Natural killer cell treated with Interleukin-12 subunit alpha and Interleukin-12 subunit beta and Interleukin-15 and Interleukin-18, amount 100 ng/mL, for 72 hours (primary cell): Measurements from ENCODE around the gene PNKD. TPM values are rescaled to one million over a fixed set of nuclear protein-coding genes. Genes with fewer than 3 reads are reported as not detected.

Experiments used
- ATAC-seq, 2 donors: fragments of 150-1000 bp; cut with Tn5 transposase in 1 of 2; sonication (Bioruptor Pico), chemical (Tn5 transposase) in 1 of 2; 2 replicates each; pipeline ENCODE4 v1.10.0; 2021
- DNase-seq: peaks from one replicate; pipeline ENCODE4 v3.0.0; 2022; ENCODE audit warnings: low spot score
- H3K27ac Mint-ChIP-seq, 2 donors: 1 replicate in 1 of 2; 2 replicates in 1 of 2; pipeline ENCODE4 v1.8.0; 2022; ENCODE audit warnings: mixed read lengths in 2 of 2, mild to moderate bottlenecking in 1 of 2, moderate library complexity in 1 of 2
- H3K27me3 Mint-ChIP-seq, 2 donors: 1 replicate in 1 of 2; 2 replicates in 1 of 2; pipeline ENCODE4 v1.8.0; 2022; ENCODE audit warnings: mixed read lengths in 2 of 2
- H3K36me3 Mint-ChIP-seq: one replicate; pipeline ENCODE4 v1.8.0; 2022; ENCODE audit warnings: mixed read lengths
- H3K4me1 Mint-ChIP-seq, 2 donors: 1 replicate in 1 of 2; 2 replicates in 1 of 2; pipeline ENCODE4 v1.8.0; 2022; ENCODE audit warnings: low read depth in 2 of 2, mixed read lengths in 2 of 2, mild to moderate bottlenecking in 1 of 2
- H3K4me3 Mint-ChIP-seq: one replicate; pipeline ENCODE4 v1.8.0; 2022; ENCODE audit warnings: mixed read lengths
- H3K9me3 Mint-ChIP-seq: 2 replicates; pipeline ENCODE4 v1.8.0; 2022; ENCODE audit warnings: mixed read lengths
- total RNA-seq, 2 donors: library from RNA; stranded (reverse); gene quantifications; one replicate each; pipeline ENCODE4 v1.2.3, GENCODE V29; 2022

The PNKD gene
- total RNA-seq, 2 donors from 2014 or later = 20.6 to 22.0 TPM

DNA sequence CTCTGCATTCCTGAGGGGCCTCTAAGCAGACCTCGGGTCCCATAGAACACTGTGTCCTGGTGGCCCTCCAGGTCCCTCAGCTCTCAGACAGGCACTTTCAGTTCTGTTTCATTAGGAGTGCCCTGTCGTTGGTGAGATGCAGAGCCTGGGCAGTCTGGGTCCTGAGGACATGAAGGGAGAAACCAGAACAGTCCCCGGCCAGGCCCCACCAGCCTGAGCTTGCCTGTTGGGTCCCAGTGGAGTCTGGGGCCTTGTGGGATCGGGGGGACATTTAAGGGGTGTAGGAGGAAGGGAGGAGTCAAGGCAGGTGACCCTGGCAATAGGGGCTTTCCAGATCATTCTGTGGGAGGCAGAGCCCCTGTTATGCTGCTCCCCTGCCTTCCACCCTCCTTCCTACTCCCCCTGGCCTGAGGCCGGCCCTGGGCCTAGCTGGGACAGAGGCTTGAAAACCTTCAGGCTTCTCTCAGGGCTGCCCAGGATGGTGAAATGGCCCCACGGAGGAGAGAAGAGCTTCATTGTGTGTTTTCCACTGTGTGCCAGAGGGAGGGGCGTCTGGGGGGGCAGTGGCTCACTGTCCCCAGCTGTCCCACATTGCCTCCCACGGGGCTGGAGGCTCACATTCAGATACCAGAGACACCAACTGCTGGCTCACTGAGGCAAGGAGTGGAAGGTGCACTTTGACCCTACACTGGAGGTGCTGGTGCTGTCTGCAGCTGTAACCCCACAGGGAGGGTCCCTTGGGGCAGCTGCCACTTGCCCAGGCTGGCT, 59.7 kb downstream of the PNKD start:
- Mint-ChIP-seq H3K9me3 (no peaks in the 10 kb centered on the region), H3K4me1 (peaks cover 4 to 6% of the 10 kb centered on the region in 2 donors), H3K27ac (no peak overlapping the region), H3K4me3 (no peak overlapping the region), H3K27me3 (peaks cover 0 to 2% of the 10 kb centered on the region in 2 donors), H3K36me3 (no peaks in the 10 kb centered on the region)
- ATAC-seq (no peak), DNase-seq (no peak)

DNA sequence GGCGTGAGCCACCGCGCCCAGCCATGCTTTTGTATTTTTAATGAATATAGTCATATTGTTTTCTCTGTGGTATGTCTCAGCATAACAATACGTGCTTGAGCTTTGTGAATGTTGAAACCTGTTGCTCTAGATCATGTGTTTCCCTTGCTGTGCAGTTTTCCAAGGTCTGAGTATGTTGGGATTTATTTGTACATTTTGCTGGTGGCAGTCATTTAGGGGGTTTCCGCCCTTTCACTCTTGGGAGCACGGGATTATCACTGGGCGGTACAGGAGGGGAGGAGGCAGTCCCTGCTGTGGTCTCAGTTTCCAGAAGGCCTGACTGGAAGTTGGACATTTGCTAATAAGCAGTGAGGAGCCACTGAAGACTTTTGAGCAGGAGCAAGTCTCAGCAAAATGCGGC, 61.4 kb downstream of the PNKD start:
- no peak overlapping the region for H3K4me3 Mint-ChIP-seq

DNA sequence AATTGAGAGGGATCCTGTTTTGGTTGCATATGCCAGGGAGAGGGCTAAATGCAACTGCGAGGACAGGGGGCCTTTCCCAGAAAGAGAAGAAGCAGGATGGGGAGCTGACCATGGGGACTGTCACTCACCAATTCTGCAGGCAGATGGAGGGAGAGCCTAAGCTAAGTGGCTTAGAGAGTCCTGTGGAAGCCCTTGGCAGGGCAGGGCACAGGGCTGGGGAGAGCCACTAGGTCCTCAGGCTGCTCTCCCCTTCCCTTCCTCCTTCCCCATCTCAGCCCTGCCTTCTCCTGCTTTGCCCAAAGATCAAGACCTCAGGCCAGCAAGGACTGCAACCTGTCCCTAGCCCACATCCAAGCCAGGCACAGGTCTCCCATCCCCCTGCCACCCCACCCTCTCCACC, 62.0 kb downstream of the PNKD start:
- H3K4me1 Mint-ChIP-seq = peaks cover 4 to 6% of the 10 kb centered on the region in 2 donors

More for the DNA sequence above, 61.4 kb downstream of the PNKD start:
- no peaks in the 10 kb centered on the region for H3K9me3 Mint-ChIP-seq
- ATAC-seq (no peak), DNase-seq (no peak)
- H3K27ac Mint-ChIP-seq = no peak overlapping the region
- H3K36me3 Mint-ChIP-seq = no peaks in the 10 kb centered on the region
- peaks cover 4 to 6% of the 10 kb centered on the region in 2 donors for H3K4me1 Mint-ChIP-seq
- no peaks in the 10 kb centered on the region for H3K27me3 Mint-ChIP-seq

DNA sequence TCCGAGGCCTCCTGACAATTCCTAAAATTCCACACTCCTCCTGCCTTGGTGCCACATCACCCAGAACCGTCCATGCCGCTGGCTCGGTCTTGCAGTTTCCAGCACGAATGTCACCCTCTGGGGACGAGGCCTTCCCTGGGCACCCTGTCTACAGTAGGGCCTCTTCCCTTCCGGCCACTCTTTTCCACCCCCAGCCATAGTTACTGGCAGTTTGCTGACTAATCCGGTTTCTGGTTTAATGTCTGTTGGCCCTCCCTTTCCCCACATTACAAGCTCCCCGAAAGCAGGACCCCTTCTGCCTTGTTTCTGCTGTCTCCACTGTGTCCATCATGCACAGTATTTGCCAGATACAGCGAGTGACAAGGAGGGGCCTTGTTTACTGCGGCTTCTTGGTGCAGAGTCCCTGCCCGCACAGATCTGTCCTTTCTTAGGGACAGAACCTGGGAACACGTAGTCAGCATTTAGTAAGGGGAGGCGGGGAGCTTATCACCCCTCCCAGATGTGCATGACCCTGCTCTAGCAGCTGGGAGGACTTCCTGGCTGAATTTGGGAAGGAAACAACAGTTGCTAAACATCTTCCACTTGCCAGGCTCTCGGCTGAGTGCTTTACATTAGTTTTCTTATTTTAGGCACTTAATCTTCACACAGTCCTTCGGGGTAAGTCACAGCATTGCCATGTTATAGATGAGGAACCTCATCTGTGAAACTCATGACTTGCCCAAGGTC, 62.8 kb downstream of the PNKD start:
- peaks cover 4 to 6% of the 10 kb centered on the region in 2 donors for H3K4me1 Mint-ChIP-seq
- ATAC-seq (peak; percentile 50 to 64), DNase-seq (no peak)
- no peaks in the 10 kb centered on the region for H3K9me3 Mint-ChIP-seq
- H3K27ac Mint-ChIP-seq = peak overlapping the region in 1 of 2 donors; percentile 49
- no peaks in the 10 kb centered on the region for H3K36me3 Mint-ChIP-seq
- H3K27me3 Mint-ChIP-seq = no peaks in the 10 kb centered on the region
- H3K4me3 Mint-ChIP-seq = peak overlapping the region; percentile 16

More for the DNA sequence above, 62.0 kb downstream of the PNKD start:
- ATAC-seq = no peak
- no peaks in the 10 kb centered on the region for H3K36me3 Mint-ChIP-seq
- no peaks in the 10 kb centered on the region for H3K9me3 Mint-ChIP-seq
- H3K27me3 Mint-ChIP-seq = no peaks in the 10 kb centered on the region
- no peak for DNase-seq
- no peak overlapping the region for H3K27ac Mint-ChIP-seq
- no peak overlapping the region for H3K4me3 Mint-ChIP-seq

DNA sequence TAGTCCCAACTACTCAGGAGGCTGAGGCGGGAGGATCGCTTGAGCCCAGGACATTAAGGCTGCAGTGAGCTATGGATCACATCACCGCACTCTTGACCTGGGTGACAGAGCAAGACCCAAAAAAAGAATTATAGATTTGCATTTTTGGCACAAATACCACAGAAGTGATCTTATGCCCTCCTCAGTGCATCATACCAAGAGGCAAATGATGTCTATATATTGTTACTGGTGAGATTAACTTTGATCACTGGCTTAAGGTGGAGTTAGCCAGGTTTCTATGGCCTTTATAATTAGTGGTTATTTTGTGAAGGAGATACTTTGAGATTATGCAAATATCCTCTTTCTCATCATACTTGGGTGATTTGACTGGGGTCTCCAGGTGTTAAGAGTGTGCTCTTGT, 64.2 kb downstream of the PNKD start:
- Mint-ChIP-seq H3K4me1 (peaks cover 4 to 6% of the 10 kb centered on the region in 2 donors), H3K4me3 (no peak overlapping the region), H3K27me3 (no peaks in the 10 kb centered on the region), H3K9me3 (no peaks in the 10 kb centered on the region), H3K36me3 (no peaks in the 10 kb centered on the region), H3K27ac (no peak overlapping the region)
- ATAC-seq = no peak
- DNase-seq = no peak

DNA sequence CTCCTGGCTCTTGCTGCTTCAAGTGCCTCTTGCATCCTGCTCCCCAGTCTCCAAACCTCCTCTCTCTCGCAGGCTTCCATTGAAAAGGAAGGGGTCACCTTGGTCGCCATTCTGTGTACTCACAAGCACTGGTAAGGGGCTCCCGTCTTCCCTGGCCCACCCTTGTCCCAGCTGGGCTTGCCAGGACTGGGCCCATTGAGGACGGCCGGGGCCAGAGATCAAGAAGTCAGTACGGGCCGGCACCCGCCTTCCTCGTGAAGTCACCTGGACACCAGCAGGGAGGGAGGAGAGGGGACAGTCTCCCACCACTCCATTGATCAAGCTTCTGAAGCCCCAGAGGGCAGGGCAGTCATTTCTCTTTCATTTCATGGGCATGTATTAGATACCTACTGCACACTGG, 70.3 kb downstream of the PNKD start:
- ATAC-seq = no peak
- Mint-ChIP-seq H3K4me3 (no peak overlapping the region), H3K27ac (no peak overlapping the region), H3K36me3 (no peaks in the 10 kb centered on the region), H3K27me3 (no peaks in the 10 kb centered on the region), H3K9me3 (no peaks in the 10 kb centered on the region), H3K4me1 (no peaks in the 10 kb centered on the region)
- DNase-seq = no peak

DNA sequence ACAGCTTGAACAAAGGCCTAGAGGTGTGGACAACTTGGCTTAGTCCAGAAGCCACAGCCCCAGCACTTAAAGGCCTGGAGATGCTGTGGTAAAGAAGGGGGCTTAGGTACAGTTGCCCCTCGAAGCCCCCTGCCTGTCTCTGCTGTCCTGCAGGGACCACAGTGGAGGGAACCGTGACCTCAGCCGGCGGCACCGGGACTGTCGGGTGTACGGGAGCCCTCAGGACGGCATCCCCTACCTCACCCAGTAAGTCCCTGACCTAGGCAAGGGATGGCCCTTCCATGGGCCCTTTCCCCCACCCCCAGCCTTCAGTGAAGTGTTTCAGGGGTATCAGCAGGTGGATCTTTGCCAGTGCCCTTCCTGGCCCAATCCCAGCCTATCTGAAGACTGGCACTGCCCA, 71.1 kb downstream of the PNKD start:
- H3K36me3 Mint-ChIP-seq = no peaks in the 10 kb centered on the region
- DNase-seq (no peak), ATAC-seq (no peak)
- no peaks in the 10 kb centered on the region for H3K9me3 Mint-ChIP-seq
- H3K4me3 Mint-ChIP-seq = no peak overlapping the region
- no peak overlapping the region for H3K27ac Mint-ChIP-seq
- H3K4me1 Mint-ChIP-seq = no peaks in the 10 kb centered on the region
- no peaks in the 10 kb centered on the region for H3K27me3 Mint-ChIP-seq

DNA sequence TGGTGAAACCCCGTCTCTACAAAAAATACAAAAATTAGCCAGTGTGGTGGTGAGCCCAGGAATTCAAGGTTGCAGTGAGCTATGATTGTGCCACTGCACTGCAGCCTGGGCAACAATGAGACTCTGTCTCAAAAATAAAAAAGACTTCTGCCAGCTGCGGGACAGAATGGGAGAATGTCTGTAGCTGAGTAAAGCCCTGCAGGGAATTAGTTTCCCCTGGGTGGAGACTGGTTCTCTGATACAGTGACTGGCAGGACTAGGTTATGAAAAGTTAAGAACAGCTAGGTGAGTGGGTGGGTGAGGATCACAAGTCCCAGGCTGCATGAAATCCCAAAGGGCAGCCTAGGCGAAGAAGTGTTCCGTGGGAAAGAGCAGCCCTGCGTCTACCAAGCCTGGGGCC, 72.5 kb downstream of the PNKD start:
- no peaks in the 10 kb centered on the region for H3K4me1 Mint-ChIP-seq
- no peak for ATAC-seq
- no peak for DNase-seq
- no peak overlapping the region for H3K4me3 Mint-ChIP-seq
- H3K27me3 Mint-ChIP-seq = no peaks in the 10 kb centered on the region
- H3K9me3 Mint-ChIP-seq = no peaks in the 10 kb centered on the region
- no peaks in the 10 kb centered on the region for H3K36me3 Mint-ChIP-seq
- H3K27ac Mint-ChIP-seq = no peak overlapping the region

DNA sequence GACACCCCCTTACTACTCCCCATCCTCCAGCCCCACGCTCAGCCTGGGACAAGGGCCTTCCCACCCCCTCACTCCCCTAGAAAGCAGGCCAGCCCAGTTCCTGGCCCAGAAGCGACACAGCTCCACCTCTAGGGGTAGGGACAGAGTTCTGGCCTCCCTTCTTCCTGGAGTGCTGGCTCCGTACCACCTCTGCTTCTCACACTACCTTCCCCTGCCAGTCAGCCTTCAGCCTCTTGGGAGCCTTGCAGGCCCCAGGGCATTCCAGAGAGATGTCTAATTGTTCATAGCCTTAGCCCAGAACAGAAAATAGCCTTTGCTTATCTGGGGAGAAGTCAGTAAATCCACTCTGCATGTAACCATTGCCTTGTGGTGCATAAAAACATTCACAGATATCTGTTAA, 73.3 kb downstream of the PNKD start:
- Mint-ChIP-seq H3K4me1 (no peaks in the 10 kb centered on the region), H3K36me3 (no peaks in the 10 kb centered on the region), H3K27me3 (no peaks in the 10 kb centered on the region), H3K27ac (no peak overlapping the region), H3K4me3 (no peak overlapping the region), H3K9me3 (no peaks in the 10 kb centered on the region)
- DNase-seq (no peak), ATAC-seq (peak in 1 of 2 donors; percentile 41)

DNA sequence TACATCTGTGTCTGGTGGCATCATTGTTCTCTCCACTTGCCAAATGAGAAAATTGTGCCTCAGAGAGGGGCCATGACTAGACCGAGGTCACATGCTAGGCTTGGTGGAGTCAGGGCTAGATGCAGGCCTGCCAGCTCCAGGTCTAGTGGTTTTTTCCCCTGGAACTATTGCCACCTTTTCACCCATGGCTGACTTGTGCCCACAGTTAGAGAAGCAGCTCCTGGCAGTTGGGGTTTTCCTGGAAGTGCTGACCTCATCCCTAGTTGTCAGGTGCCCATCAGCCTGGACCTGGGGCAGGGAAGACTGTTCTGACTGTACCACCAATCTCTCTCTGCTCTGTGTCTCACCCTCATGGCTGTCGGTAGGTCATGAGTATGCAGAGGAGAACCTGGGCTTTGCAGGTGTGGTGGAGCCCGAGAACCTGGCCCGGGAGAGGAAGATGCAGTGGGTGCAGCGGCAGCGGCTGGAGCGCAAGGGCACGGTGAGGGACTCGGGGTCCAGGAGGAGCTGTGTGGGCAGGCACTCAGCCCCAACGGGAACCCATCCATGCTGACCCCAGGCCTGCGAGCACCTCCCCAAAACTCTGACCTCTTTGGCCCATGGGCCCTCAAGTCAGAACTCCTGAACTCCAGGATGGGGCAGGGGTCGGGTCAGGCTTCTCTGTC, 73.9 kb downstream of the PNKD start:
- ATAC-seq (no peak), DNase-seq (no peak)
- no peaks in the 10 kb centered on the region for H3K9me3 Mint-ChIP-seq
- no peaks in the 10 kb centered on the region for H3K36me3 Mint-ChIP-seq
- H3K4me1 Mint-ChIP-seq = no peaks in the 10 kb centered on the region
- no peaks in the 10 kb centered on the region for H3K27me3 Mint-ChIP-seq
- no peak overlapping the region for H3K4me3 Mint-ChIP-seq
- H3K27ac Mint-ChIP-seq = no peak overlapping the region

DNA sequence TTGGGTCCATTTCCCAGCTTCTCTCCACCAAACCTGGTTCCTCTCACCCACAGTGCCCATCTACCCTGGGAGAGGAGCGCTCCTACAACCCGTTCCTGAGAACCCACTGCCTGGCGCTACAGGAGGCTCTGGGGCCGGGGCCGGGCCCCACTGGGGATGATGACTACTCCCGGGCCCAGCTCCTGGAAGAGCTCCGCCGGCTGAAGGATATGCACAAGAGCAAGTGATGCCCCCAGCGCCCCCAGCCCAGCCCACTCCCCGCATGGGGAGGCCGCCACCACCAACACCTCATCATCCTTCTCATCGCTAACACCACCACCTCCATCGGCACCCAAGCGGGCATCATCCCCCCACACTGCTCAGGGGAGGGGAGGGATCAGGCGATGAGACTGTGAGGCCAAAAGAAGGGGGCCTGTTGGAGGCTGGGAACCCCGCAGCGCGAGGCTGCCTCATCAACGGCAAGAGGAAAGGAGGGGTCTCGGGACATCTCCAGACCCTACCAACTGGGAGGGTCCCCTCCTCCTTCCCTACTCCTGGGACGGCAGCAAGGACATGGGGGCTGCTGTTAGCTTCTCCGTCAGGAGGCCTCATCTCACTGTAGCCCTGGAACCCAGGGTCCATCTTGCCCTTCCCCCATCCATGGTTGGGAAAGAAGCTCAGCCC, 74.6 kb downstream of the PNKD start:
- peaks cover 0 to 2% of the 10 kb centered on the region in 2 donors for H3K27me3 Mint-ChIP-seq
- H3K4me3 Mint-ChIP-seq = no peak overlapping the region
- no peaks in the 10 kb centered on the region for H3K4me1 Mint-ChIP-seq
- no peaks in the 10 kb centered on the region for H3K9me3 Mint-ChIP-seq
- H3K36me3 Mint-ChIP-seq = no peaks in the 10 kb centered on the region
- no peak for DNase-seq
- H3K27ac Mint-ChIP-seq = no peak overlapping the region
- no peak for ATAC-seq

DNA sequence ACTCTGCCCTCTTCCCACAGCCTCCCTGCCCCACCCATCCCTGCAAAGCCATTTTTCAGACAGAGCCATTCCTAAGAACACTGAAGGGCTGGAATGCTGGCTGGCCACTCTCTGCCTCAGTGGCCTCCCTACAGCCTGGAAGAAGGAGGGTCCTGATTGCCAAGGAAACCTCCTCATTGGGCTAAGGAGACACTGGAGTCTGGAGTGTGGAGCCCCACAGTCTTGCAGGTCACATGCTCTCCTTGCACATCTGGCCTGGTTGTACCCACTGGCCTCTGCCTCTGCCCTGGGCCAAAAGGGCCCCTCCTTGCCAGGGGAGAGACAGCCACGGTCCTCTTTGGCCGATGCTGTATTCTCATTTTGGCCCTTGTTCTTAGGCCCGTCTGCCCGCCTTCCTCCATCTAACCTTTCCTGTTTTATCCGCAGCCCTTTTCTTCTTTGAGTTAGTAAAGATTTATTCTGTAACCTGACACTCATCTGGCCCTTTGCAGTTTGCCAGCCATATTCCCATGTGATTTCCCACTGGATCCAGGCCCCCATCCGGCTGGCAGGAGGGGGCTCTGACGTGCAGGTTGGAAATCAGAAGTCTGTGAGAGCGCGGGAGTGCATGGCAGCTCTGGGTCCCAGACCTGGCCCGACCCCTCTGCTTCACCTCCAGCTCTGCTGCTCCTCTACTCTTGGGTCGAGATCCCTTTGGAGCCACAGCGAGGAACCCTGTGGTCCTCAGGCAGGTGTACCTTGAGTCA, 75.3 kb downstream of the PNKD start:
- no peak for ATAC-seq
- peaks cover 0 to 2% of the 10 kb centered on the region in 2 donors for H3K27me3 Mint-ChIP-seq
- no peaks in the 10 kb centered on the region for H3K36me3 Mint-ChIP-seq
- no peak overlapping the region for H3K27ac Mint-ChIP-seq
- DNase-seq = no peak
- H3K4me3 Mint-ChIP-seq = no peak overlapping the region
- H3K9me3 Mint-ChIP-seq = no peaks in the 10 kb centered on the region
- H3K4me1 Mint-ChIP-seq = no peaks in the 10 kb centered on the region

DNA sequence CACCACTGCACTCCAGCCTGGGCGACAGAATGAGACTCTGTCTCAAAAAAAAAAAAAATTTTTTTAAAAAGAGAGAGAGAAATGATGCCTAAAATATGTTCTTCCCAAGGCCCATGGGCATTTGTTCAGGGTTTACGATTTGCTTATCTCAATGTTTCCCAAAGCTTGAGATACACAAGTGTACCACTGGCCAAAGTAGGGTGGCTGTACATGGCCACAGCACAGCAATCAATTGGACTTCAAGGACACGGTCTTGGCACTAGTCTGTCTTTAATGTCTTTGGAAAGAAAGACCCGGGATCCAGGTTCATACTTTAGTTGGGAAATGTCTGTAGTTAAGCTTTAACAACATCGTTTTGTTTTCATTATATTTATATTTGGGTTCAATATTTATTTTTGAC, 76.9 kb downstream of the PNKD start:
- peaks cover 4% of the 10 kb centered on the region for H3K9me3 Mint-ChIP-seq
- no peaks in the 10 kb centered on the region for H3K4me1 Mint-ChIP-seq
- H3K27ac Mint-ChIP-seq = no peak overlapping the region
- DNase-seq (no peak), ATAC-seq (no peak)
- H3K4me3 Mint-ChIP-seq = no peak overlapping the region
- H3K27me3 Mint-ChIP-seq = peaks cover 0 to 2% of the 10 kb centered on the region in 2 donors
- peaks cover 7% of the 10 kb centered on the region for H3K36me3 Mint-ChIP-seq
